ENCODE measurements around the gene CYP2F1.
"Not testable (repeated sequence)": the region's sequence is repeated elsewhere in the genome, so short reads cannot be mapped to it uniquely, and the experiment has no call there.

The CYP2F1 gene

DNA sequence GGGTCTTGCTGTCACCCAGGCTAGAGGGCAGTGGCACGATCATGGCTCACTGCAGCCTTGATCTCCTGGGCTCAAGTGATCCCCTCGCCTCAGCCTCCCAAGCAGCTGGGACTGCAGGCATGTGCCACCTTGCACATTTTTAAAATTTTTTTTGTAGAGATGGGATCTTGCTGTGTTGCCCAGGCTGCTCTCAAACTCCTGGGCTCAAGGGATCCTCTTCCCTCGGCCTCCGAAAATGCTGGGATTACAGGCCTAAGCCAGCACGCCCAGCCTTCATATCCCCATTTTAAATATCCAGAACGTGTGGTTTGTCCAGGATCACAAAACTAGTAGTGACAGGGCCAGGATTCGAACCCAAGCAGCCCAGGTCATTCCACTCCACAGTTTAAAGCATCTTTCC is 13.1 kb downstream of the CYP2F1 start:
- not testable (repeated sequence) for DNase-seq

DNA sequence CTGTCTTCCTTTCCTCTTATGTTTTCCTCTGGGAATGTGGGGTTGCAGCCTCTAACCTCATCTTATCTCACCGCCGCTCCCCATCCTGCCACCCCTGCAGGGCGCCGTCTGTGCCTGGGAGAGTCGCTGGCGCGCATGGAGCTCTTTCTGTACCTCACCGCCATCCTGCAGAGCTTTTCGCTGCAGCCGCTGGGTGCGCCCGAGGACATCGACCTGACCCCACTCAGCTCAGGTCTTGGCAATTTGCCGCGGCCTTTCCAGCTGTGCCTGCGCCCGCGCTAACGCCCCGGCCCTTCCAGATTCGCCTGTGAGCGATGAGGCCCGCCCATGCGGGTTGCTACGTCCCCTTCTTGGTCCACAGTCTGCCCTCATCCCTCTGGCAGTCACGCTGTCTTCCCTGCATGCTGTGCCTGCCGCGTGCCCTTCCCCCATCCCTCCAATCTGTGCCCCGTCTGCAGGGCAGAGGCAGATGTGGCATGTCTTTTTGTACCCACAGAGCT is 13.6 kb downstream of the CYP2F1 start:
- peak; percentile 72 for DNase-seq

DNA sequence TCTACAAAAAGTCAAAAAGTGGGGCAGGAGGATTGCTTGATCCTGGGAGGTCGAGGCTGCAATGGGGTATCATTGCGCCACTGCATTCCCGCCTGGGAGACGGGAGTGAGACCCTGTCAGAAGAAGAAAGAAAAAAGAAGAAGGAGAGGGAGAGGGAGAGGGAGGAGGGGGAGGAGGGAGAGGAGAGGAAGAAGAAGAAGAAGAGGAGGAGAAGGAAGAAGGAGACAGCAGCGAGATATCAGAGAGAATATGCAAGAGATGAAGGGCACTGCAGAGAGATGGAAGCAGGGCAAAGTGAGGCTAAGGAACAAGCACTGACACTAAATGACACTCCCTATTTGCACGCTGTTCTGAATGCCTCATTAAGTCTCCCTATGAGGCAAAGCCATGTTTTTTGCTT is 14.5 kb downstream of the CYP2F1 start:
- no peak for DNase-seq

DNA sequence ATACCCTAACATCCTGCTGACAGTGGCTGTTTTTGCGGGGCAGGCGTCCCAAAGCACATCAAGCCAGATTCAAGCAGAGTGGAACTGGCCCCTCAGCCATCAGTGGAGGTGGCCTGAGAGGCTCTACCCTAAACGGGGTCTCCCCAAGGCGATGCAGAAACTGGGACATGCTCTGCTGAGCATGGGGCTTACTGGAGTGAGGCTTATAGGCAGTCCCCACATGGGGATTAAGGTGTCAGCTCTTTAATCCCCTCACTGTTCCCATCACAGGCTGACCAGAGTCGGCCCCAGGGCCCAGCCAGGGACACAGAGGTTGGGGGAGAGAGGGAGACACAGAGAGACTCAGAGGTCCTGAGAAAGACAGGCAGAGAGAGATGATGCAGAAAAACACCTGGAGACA is 17.0 kb downstream of the CYP2F1 start:
- DNase-seq = no peak

DNA sequence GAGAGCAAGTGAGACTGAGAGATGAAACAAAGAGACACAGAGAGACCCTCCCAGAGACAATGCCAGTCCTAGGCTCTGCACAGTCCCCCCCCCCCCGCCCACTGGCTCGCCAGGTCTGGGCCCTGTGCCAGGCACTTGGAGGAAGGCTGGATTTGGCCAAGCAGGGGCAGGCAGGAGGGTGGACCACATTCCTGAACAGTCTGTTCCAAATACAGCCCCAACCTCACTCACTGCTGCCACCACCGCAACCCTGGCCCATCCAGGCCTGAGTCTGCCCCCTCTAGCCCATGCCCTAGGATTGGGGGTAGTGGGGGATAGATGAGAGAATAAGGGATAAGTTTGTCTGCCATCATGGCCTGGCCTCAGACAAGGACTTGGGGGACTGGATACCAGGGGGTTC is 19.0 kb downstream of the CYP2F1 start:
- DNase-seq = no peak

DNA sequence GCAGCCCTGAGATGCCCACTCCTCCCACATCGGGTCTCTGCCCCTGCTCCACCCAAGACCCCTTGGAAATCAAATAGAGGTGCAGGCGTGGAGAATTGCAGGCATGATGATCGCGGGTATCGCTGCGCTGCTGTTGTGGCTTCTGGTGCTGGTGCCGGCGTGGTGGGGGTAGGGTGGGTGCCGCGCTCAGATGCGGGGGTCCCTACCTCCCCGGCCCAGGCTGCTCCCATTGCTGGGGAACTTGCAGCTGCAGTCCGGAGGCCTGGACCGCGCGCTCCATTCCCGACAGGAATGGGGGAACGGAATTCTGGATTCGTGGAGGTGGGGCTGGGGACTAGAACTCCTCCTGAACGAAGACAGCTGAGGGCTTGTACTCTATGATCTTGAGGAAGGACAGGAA is 20.4 kb downstream of the CYP2F1 start:
- DNase-seq = no peak

DNA sequence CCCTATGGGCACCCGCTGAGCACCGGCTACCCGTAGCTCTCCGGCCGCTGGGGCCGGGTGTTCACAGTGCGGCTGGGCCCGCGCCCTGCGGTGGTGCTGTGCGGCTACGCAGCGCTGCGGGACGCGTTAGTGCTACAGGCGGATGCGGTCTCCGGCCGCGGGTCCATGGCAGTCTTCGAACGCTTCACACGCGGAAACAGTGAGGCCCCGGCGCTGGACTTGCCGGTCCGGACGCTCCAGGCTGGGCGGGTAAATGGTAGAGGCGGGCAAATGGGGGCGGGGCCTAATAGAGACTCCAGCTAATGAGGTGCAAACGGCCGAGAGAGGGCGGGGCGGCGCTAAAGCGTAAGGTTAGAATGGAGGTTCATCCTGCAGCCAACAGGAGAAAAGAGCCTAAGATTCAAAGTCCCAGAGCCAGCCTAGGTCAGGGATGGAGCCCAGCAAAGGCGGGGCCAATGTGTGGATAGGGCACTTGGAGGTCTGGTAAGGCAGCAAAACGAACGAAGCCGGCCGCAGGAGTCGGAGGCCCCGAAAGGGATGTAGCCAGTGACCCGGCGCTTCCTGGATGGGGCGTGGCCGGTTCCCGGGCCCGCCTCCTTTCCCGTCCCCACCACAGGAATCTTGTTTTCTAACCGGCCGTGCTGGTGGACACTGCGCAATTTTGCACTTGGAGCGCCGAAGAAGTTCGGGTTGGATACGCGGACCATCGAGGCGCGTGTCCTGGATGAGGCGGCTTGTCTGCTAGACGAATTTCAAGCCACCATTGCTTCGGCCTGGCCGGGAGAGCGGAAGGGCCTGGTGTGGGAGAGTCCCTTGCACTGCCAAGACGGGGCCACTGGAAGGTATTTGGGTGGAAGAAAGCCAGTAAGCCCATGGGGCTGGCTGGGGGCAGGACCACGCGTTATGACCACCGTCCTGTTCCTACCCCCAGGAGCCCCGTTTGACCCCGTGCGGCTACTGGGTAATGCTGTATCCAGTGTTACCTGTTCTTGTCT is 21.5 kb downstream of the CYP2F1 start:
- DNase-seq = peak; percentile 40

DNA sequence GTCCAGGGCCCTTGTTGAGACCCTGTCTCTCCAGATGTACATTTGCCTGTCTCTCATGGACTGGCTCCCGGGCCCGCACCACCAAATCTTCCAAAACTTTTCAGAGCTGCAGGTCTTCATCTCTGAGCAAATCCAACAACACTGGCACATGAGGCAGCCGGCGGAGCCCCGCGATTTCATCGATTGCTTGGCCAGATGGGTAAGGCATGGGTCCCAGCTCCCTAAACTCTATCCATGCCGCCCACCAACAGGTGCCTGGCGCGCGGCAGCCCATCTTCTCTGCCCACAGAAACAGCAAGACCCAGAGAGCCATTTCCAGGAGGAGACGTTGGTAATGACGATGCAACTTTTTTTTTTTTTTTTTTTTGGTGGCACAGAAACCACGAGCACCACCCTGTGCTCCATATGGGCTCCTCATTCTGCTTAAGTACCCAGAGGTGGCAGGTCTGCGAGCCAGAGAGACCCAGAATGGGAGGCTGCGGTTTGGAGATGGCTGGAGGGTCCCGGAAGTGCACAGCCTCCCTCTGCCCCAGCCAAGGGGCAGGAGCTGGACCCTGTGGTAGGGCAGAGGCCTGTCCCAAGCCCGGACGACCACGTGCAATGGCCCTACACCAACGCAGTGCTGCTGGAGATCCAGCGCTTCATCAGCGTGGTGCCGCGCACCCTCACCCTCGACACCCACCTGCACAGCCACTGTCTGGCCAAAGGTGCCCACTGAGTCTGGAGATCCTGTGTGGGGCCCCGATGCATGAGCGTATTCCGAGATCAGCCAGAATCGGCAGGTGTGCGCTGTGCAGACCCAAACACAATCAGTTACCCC is 22.6 kb downstream of the CYP2F1 start:
- DNase-seq = peak; percentile 21

DNA sequence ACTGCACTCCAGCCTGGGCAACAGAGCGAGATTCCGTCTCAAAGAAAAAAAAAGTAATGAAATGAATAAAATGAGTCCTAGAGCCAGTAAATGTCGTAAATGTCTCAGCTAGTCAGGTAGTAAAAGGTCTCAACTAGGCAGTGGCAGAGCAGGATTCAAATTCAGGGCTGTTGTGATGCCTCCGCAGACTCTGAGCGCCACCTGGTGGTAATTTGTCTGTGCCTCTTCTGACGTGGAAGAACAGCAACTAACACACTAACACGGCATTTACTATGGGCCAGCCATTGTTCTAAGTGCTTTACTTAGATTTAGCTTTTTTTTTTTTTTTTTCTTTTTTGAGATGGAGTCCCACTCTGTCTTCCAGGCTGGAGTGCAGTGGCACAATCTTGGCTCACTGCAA is 30.2 kb downstream of the CYP2F1 start:
- DNase-seq = peak; percentile 85

DNA sequence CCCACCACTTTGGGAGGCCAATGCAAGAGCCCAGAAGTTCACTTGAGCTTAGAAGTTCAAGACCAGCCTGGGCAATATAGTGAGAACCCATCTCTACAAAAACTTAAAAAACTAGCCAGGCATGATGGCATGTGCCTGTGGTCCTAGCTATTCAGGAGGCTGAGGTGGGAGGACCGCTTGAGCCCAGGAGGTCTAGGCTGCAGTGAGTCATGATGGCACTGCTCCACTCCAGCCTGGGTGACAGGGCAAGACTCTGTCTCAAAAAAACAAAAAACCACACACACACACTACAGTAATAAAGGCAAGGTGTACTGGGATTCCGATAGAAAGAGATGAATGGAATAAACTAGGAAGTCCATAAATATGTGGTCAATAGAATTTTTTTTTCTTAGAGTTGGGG is 35.6 kb downstream of the CYP2F1 start:
- no peak for DNase-seq

DNA sequence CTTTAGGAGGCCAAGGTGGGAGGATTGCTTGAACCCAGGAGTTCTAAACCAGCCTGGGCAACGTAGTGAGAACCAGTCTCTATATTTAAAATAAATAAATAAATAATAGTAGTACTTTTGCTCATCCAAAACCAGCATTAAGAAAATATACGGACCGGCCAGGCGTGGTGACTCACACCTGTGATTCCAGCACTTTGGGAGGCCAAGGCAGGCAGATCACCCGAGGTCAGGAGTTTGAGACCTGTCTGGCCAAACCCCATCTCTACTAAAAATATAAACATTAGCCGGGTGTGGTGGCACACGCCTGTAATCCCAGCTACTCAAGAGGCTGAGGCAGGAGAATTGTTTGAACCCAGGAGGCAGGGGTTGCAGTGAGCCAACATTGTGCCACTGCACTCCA is 36.8 kb downstream of the CYP2F1 start:
- DNase-seq = not testable (repeated sequence)

DNA sequence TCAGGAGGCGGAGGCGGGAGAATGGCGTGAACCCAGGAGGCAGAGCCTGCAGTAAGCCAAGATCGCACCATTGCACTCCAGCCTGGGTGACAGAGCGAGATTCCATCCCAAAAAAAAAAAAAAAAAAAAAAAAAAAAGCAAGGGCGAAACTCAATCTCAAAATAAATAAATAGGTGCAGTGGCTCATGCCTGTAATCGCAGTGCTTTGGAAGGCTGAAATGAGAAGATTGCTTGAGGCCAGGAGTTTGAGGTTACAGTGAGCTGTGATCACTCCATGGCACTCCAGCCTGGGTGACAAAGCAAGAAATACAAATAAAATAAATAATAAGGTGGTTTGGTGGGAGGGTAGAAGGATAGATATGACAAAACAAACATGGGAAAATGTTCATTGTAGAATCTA is 39.8 kb downstream of the CYP2F1 start:
- DNase-seq = no peak

DNA sequence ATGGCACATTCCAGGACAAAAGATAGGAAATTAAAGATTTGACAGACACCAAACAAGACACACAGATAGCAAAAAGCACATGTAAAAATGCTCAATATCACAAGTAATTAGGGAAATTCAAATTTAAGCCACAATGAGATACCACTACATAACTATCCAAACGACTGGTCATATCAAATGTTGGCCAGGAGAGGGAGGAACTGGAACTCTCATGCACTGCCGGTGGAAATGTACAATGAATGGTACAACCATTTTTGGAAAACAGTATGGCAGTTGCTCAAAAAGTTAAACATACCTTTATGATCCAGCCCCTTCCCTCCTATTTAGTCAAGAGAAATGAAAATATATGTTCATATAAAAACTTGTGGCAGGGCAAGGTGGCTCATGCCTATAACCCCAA is 42.0 kb downstream of the CYP2F1 start:
- peak; percentile 35 for DNase-seq

DNA sequence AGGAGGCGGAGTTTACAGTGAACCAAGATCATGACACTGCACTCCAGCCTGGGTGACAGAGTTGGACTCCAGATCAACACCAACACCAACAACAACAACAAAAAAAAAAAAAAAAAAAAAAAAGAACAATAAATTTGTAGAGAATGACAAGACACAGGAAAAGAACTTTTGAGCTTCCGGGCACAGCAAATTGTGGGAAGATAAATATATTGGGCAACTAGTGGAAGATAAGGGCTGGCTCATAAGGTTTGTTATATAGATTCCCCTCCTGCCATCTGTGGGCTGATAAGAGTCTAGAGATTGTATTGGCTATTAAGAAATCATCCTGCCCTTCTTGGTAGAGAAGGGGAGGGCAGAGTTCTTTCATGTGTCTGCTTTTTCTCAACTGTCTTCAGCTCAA is 45.6 kb downstream of the CYP2F1 start:
- DNase-seq = peak; percentile 96

DNA sequence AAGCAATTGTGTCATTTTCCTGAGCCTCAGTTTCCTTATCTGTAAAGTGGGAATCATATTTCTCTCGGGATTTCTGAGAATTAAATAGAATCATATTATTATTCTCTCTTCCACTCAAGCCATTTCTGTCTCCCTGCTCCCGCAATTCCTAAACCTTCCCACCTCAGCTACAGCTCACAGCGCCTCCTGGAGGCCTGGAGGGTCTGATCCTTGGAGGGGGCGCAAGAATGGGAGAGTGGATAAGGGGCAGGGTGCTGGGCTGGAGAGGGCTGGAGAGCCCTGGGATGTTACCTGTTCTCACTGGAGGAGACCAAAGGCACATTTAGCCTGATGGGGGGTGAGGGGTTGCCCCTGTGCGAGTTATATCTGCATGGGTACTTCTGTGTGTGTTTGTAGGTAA is 47.7 kb downstream of the CYP2F1 start:
- DNase-seq = no peak

DNA sequence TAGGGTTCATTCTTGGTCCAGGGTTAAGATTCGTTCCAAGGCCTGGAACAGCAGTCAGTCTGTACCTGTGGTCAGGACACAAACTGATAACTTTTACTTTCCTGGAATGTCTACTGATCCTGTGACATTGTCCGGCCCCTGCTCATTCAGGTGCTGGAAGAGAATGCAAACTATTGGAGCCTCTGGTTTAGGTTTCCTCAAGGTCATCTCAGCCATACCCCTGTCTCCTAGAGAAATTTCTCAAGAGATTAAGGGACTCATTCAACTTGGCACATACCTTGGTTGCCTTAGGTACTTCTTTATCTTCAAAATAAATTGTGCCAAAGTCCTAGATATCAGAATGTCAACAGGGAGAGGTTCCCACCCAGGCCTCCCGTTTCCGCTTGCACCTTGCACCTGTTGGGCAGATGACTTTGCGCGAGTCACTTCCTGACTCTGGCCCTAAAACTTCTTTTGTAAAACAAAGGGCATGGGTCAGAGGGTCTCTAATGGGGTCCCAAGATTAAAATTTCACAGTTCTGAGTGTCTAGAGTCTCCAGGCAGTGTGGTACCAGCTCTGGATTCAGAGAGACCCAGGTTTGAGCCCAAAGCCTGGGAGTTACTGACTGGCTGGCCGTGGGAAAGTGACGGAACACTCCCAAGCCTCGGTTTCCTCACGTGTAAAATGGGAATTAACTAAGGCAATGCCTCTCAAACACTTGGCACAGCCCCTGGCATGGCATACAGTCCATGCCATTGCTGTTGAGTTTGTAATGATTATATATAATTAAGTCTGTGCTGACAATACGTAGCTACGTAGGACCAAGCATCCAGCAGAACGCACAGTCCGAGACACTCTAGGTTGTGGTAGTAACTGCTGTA is 52.9 kb downstream of the CYP2F1 start:
- no peak for DNase-seq

DNA sequence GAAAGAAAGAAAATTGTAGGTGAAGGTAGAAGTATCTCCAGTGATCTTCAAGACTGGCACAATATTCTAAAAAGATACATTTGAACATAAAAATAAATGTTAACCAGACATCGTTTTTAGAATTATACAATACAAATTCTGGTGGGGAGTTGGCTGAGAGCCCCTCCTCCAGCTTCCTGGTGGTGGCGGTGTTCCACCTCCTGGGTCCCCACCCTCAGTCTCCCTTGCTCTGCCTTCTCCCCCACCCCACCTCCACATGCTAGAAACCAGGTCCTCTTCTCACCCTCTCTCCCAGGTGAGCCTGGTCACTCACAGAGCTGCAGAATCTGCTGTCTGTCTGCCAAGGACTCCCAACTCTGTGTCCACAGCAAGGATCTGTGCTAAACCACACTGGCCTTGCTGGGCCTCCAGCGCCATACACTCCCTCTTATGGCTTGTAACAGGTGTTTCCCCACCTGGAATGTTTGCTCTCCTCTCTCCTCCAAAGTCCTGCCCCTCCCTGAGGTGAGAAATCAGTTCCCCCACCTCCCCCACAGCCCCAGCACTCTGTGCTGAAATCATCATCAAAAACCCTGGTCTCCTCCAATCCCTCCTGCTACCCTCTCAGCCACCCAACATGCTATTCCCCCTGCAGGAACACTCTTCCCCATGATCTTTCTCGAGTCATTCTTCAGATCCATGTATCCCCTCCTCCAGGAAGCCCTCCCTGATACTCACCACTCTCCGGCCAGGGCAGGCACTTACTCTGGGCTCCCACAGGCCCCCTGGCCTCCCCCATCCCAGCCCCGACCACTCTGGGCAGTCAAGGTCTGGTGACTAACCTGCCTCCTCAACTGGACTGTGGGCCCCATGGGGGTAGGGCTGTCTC is 58.3 kb downstream of the CYP2F1 start:
- DNase-seq = no peak

DNA sequence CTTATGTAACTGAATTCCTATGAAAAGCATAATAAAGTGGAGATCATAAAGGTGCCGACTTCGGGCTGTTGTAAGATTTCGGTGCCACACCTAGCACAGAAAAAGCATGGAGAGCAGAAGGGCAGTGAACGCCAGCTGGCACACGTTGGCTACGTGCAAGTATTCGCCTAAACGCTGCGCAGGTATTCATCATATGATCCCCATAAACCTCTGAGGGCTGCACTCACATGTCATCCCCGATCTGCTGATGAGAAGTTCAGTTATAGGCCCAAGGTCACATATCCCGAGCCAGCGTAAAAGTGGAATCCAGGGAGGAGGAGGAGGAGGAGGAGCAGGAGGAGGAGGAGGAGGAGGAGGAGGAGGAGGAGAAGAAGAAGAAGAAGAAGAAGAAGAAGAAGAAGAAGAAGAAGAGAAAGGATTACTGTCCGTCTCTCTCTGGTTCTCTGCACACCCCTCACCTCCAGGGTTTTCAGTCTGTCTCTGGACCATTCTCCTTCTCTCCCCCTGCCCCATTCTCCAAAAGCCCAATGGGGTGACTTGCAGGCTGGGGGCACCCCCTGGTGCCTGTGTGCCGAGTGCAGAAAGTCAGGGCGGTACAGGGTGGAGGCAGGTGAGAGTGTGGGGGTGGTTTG is 60.2 kb downstream of the CYP2F1 start:
- DNase-seq = no peak

DNA sequence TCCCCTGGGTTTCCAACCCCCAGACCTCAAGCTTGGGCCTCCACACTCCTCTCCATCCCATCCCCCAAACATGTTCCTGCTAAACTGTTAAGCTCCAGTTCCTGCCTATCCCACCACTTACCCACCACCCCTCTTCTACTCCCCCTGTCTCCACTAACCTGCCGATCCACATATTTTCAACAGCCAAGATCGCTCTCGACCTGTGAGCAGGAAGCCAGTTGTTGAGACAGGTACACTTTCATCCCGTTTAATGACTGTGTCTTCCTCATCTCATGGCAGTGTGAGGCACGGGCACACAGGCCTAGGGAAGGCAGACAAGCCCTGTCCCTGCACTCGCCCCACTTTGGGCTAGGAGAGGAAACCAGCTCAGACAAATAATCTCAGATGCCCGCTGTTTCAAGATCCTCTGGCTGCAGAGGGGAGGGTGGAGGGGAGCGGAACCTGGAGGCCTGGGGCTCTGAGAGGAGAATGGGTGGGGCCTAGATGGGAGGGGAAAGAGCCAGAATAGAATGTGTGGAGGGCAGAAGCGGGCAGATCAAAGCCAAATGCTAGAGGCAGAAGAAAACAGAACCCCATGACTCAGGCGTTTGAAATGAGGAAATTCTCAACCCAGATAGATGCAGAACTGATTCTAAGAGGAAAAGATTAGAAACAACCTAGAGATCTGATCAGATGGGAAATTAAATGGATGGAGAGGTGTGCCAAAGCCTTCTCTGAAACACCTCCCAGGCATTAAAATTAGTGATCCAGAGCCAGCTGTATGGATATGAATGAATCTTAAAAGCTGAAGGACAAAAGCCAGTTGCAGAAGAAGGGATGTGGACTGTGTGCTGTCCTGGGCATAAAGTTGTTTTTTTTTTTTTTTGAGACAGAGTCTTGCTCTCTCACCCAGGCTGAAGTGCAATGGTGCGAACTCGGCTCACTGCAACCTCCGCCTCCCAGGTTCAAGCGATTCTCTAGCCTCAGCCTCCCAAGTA is 61.9 kb downstream of the CYP2F1 start:
- peak; percentile 28 for DNase-seq

Measured in hematopoietic multipotent progenitor cell treated with erythropoietin and hydrocortisone succinate and interleukin-3 and kit ligand, for 8 days (in vitro differentiated cells).